NCI-H1694 (cell line): ENCODE results near the gene BAIAP3.

ENCODE experiments used
- DNase-seq: peaks from one replicate; lab custom pipeline; 2025; lab: John Stamatoyannopoulos, UW

BAIAP3 gene

GRCh38 chr16:1348441-1348840 is 15.0 kb downstream of the BAIAP3 start:
- no peak for DNase-seq

DNA sequence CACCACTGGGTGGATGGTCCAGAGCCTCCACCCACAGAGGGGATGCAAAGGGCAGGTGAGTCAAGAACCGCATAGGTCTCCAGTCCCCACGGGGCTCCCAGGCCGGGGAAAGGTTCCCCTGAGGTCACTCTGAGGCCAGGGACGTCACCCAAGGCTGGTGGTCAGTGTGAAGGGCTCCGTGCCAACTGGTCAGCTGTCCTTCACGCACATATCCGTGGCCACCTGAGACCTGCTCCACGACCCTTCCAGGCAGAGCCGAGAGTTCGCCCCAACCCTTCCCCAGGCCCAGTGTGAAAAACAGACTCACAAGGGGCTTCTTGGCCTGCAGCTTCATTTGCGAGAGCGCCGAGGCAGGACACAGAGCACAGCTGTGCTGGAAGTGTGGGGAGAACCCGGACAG is 15.5 kb downstream of the BAIAP3 start:
- DNase-seq, result no peak

- DNase-seq, result no peak
Observed at GRCh38 chr16:1349351-1349750, 15.9 kb downstream of the BAIAP3 start.

- DNase-seq, result no peak
Observed at GRCh38 chr16:1349951-1350350, 16.5 kb downstream of the BAIAP3 start.

DNA sequence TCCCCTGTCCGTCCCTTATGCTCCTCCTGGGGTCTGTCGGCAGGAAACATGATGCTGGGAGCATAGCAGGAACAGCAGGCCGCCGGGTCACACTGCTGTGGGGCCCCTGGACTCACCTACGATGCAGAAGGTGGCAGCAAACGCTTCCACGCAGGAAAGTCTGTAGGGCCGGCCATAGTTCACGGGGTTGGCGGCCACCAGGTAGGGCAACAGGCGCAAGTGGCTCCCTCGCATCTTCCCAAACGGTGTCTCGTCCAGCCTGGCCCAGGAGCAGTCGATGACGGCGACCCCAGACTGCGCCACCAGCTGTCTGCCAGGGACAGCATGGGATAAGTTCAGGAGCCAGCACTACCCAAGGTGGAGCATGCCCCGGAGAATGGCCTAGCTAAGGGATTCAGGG is 17.2 kb downstream of the BAIAP3 start:
- no peak for DNase-seq

DNA sequence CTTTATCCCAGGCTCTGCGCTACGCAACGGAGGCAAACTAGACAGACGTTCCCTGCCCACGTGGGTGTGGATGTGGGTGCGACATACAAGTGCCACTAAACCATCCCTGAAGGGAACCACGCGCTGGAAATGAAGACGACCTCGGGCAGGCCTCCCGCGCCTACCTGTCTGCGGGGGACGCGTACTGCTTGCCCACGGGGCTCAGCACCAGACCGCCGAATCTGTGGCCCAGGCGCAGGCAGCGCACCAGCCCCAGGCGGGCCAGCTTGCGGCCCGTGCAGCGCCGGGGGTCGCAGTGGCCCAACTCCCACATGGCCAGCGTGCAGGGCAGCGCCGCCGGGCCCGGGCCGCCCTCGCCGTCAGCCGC is 17.8 kb downstream of the BAIAP3 start:
- DNase-seq, result no peak

- peak; percentile 24 for DNase-seq
Observed at GRCh38 chr16:1351582-1352362, 18.3 kb downstream of the BAIAP3 start, which contains the start of the genes GNPTG and TSR3. Gene GNPTG, plus strand, starts transcription at chr16:1351931. Its CDS starts 35 bp downstream, at chr16:1351966. Gene TSR3, minus strand, starts transcription at chr16:1351878. Its CDS starts 74 bp downstream, at chr16:1351804.

GRCh38 chr16:1354815-1355540 is 21.5 kb downstream of the BAIAP3 start:
- DNase-seq, result no peak

- DNase-seq, result no peak
Observed at GRCh38 chr16:1355591-1355990, 22.1 kb downstream of the BAIAP3 start.

DNA sequence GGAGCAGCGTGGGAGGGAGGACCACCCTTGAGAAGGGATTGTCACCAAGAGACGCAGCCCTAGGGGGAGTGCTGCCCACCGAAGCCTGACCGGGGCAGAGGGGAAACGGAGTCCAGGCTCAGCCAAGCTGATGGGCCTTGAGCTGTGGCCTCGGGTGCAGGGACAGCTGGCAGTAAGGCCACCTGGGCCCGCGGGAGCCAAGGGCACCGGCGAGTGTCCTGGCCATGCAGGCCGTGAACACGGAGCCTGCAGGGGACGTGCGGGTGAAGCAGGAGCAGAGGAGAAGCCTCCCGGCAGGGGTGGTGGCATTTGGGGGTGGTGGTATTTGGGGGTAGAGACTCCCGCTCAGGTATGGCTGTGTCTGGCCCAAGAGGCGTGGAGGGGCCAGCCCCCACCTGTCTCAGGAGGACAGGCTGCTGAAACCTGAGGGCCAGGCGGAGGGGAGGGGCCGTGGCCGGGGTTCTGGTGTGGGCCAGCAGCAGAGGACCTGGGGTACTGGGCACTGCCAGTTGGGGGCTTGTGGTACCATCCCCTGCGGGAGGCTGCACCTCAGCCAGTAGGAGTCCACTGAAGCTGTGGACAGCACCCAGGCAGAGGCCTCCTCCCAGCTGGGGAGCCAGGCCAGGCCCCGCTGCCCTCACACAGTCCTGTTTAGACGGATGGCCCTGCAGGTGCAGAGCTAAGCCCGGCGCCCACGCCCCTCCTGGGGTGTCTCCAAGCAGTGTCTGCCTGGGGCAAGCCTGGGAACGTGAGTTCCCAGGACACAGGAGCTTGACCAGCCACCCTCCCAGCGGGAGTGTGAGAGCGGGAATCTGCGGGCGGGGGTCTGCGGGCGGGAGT is 22.8 kb downstream of the BAIAP3 start:
- no peak for DNase-seq

- no peak for DNase-seq
Observed at GRCh38 chr16:1357906-1358566, 24.6 kb downstream of the BAIAP3 start.

GRCh38 chr16:1361685-1362360 is 28.4 kb downstream of the BAIAP3 start:
- no peak for DNase-seq

- DNase-seq, result no peak
Observed at GRCh38 chr16:1362807-1363206, 29.4 kb downstream of the BAIAP3 start.

- peak; percentile 14 for DNase-seq
Observed at GRCh38 chr16:1363501-1364041, 30.1 kb downstream of the BAIAP3 start.

- DNase-seq, result no peak
Observed at GRCh38 chr16:1364510-1364909, 31.1 kb downstream of the BAIAP3 start.

- no peak for DNase-seq
Observed at GRCh38 chr16:1366060-1366711, 32.7 kb downstream of the BAIAP3 start.

DNA sequence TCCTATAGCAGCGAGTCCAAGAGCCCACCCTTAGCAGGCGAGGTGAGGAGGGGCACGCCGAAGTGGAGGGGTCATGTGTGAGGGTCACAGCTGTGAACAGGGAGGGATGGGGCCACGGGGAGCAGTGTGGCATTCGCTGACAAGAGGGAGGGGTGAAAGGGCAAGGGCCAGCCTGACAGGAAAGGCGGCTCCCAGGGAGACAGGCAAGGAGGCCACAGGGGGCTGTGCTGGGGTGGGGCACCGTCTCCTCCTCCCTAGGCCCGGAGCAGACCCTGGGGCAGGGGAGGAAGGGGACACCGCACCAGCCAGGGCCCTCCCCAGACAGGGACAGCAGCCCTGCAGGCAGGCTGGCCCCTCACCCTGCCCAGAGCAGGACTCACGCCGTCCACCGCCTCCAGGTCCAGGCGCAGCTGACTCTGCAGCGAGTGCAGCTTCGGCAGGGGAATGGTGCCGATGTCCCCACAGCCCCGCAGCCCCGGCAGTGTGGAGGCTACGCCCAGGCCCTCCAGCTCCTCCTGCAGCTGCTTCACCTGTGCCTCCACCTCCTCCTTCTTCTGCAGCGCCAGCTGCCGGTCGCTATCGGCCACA is 33.4 kb downstream of the BAIAP3 start:
- no peak for DNase-seq

- no peak for DNase-seq
Observed at GRCh38 chr16:1367486-1368174, 34.2 kb downstream of the BAIAP3 start.
